HCT116 (cell line): Measurements from ENCODE around the gene SMOC1.

Source experiments
- CEBPB ChIP-seq: IDR thresholded peaks from 2 replicates; pipeline ENCODE4 v1.6.1; 2012; ENCODE audit warnings: low read depth
- CTCF ChIP-seq, 3 experiments: fragments of 200-600 bp in 1 of 3; sonication (generic) in 1 of 3; IDR thresholded peaks in 2 of 3; conservative IDR thresholded peaks in 1 of 3; 2 replicates each; pipeline ENCODE4 v1.5.1; 2012 to 2017; ENCODE audit warnings: low read depth in 2 of 3, low read length in 2 of 3, antibody characterized with exemption in 1 of 3, borderline replicate concordance in 1 of 3, control low read depth in 1 of 3, mild to moderate bottlenecking in 1 of 3, mixed read lengths in 1 of 3, mixed run types in 1 of 3, moderate library complexity in 1 of 3; ENCODE audit not compliant: insufficient read depth in 1 of 3
- ELF1 ChIP-seq: IDR thresholded peaks from 2 replicates; pipeline ENCODE4 v1.6.1; 2012; ENCODE audit warnings: low read depth, borderline replicate concordance
- EZH2 ChIP-seq: fragments of 200-600 bp; sonication (generic); IDR thresholded peaks from 2 replicates; pipeline ENCODE4 v1.6.1; 2017; ENCODE audit warnings: antibody characterized with exemption, mixed run types
- EZH2phosphoT487 ChIP-seq: fragments of 200-600 bp; IDR thresholded peaks from 2 replicates; pipeline ENCODE4 v1.6.1; 2018; ENCODE audit warnings: antibody characterized with exemption, borderline replicate concordance
- FOSL1 ChIP-seq: IDR thresholded peaks from 2 replicates; pipeline ENCODE4 v1.6.1; 2012; ENCODE audit warnings: low read depth
- MAX ChIP-seq: IDR thresholded peaks from 2 replicates; pipeline ENCODE4 v1.6.1; 2012
- POLR2A ChIP-seq: IDR thresholded peaks from 2 replicates; pipeline ENCODE4 v1.7.0; 2011; ENCODE audit warnings: borderline replicate concordance; ENCODE audit not compliant: insufficient read depth, insufficient read length; ENCODE audit errors: extremely low read depth
- POLR2AphosphoS5 ChIP-seq: IDR thresholded peaks from 2 replicates; pipeline ENCODE4 v1.6.1; 2011; ENCODE audit warnings: mild to moderate bottlenecking, low read depth, low read length, moderate library complexity
- RAD21 ChIP-seq: IDR thresholded peaks from 2 replicates; pipeline ENCODE4 v1.6.1; 2012; ENCODE audit warnings: low read depth, mild to moderate bottlenecking
- SIN3A ChIP-seq: IDR thresholded peaks from 2 replicates; pipeline ENCODE4 v1.6.1; 2012; ENCODE audit warnings: low read depth
- SP1 ChIP-seq: IDR thresholded peaks from 2 replicates; pipeline ENCODE4 v1.6.1; 2012; ENCODE audit warnings: low read depth
- YY1 ChIP-seq: IDR thresholded peaks from 2 replicates; pipeline ENCODE4 v1.6.1; 2011; ENCODE audit warnings: low read length, low read depth, moderate library complexity, mild to moderate bottlenecking; ENCODE audit not compliant: insufficient replicate concordance; ENCODE audit errors: extremely low read depth
- ZFX ChIP-seq: fragments of 450-650 bp; IDR thresholded peaks from 2 replicates; pipeline ENCODE4 v1.6.1; 2017

- TF ChIP-seq CEBPB (no peak), SP1 (no peak), POLR2A (no peak), CTCF (IDR thresholded peaks at IDR 0.05 in 2 of 3, conservative IDR thresholded peaks at IDR 0.05 in 1 of 3; ENCODE audit: borderline replicate concordance in 1 of 3, insufficient read depth in 1 of 3, low read depth in 2 of 3, low read length in 2 of 3) (no peak), POLR2AphosphoS5 (no peak), EZH2 (no peak), MAX (no peak), RAD21 (no peak), SIN3A (no peak), EZH2phosphoT487 (no peak), ELF1 (no peak), YY1 (no peak), FOSL1 (no peak), ZFX (no peak)
Measured at GRCh38 chr14:69879175-69880043, at the start of gene SMOC1.
